GM19043 (cell line): Measurements from ENCODE around the gene NHLRC2.

Experiments used
- ATAC-seq: cut with Tn5 transposase; IDR thresholded peaks from one replicate; pipeline ENCODE4 v1.9.1; 2021; ENCODE audit warnings: low read depth; ENCODE audit not compliant: unreplicated experiment

Gene NHLRC2

DNA sequence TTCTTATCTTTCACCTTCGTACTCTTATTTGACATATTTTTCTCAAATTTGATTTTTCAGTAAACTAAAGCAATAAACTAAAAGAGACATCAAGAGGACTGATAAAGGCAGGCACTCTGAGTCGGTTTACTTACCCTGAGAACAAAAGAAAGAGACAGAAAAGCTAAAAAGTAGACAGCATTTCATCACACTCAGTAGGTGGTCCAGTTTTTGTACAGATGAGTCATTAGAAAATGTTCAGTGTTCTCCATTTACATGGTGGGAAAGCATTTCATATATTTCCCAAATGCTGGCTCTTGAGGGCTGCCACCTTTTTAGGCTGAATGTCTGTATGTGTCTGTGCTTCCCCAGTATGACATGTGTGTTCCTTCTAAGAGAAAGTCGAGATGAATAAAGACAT, 52.7 kb downstream of the NHLRC2 start:
- no peak for ATAC-seq

DNA sequence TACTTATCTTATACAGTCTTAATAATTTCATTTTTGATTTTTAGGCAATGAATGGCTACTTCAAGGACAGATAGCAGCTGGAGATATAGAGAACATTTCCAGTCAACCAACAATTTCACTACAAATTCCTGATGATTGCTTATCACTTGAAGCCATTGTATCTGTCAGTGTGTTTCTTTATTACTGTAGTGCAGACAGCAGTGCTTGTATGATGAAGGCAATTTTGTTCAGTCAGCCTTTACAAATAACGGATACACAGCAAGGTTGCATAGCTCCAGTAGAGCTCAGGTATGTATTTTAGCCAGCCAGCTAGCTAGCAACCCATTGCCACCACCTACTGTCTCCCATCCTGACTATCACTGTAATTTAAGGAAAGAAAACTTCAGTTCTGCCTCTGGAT, 53.8 kb downstream of the NHLRC2 start:
- ATAC-seq: no peak

DNA sequence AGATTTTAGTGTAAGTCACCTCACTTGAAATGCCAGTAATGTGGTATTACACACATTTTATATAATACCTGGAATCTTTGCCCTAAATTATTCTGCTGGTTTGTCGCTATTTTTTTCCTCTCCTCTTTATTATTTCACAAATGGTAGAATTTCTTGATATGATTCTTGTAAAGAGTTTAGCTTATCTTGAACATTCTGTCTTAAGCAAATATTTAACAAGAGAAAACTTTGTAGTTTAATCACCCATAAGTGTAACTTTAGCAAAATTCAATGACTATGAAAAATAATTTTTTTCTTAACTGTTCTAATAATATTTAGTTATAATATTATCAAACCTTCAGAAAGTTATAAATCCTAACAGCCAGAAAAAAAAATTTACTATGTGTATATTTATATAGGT, 56.7 kb downstream of the NHLRC2 start:
- no peak for ATAC-seq

DNA sequence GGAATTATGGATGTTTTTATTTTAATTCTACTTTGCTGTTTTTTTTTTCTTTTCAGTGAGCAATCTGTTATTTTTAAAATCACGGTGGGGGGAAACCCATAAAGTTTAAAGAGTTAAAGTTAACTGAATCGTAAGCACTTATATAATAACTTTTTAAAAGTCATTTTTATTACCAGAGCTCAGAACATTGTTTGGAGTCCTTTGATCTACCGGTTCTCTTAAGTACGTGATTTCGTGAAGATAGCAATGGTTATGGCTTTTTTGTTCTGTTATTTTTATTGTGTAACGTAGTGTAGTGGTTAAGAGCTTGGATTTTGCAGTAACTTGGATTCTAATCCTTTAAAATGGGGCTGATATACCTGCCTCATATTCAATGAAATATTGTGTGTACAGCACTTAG, 57.4 kb downstream of the NHLRC2 start:
- no peak for ATAC-seq

DNA sequence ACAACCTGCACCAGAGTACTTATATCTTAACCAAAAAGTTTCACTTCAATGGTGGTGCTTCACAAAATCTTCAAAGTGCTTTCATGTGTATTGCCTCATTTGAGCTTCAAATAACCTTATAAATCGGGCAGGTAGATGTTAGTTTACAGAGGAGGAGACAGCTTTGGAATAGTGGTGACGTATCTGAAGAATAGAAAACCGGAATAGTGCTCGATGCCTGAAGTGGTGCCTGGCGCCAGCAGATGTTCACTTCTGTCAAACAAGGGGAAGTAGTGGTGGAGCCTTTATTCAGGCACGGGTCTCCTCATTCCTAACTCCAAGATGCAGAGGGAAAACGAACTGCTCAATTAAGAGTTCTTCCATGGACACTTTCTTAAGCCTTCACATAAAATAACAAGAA, 58.1 kb downstream of the NHLRC2 start:
- no peak for ATAC-seq

- ATAC-seq: no peak
Measured at GRCh38 chr10:113914956-113915355, 60.5 kb downstream of the NHLRC2 start.

DNA sequence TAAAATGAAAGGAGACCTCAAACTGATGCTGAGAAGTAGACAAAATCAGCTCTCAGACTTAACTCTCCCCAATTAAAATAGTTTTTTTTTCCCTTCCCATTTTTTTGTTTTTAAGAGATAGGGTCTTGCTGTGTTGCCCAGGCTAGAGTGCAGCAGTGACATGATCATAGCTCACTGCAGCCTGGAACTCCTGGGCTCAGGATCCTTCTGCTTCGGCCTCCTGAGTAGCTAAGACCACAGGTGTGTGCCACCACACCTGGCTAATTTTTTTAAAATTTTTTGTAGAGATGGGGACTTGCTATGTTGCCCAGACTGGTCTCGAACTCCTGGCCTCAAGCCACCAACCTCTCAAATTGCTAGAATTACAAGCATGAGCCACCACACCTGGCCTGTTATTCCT, 61.1 kb downstream of the NHLRC2 start:
- no peak for ATAC-seq

DNA sequence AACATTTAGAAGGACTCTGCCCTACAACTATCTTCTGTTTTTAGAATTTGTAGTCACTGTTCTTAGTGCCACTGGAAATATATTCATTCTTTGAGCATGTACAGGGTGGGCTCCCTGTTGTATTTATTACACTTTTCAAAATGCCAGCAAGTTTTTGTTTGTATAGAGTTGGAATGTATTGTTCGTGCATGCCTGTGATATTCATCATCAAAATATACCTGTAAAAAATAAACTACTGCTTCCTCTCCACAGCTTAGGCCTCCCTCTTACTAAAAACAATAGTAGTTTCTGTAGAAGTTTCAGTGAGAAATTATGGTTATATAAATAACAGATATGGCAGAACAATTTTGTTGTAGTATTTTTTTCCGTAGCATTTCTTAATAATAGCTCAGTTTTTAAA, 61.6 kb downstream of the NHLRC2 start:
- ATAC-seq: no peak

DNA sequence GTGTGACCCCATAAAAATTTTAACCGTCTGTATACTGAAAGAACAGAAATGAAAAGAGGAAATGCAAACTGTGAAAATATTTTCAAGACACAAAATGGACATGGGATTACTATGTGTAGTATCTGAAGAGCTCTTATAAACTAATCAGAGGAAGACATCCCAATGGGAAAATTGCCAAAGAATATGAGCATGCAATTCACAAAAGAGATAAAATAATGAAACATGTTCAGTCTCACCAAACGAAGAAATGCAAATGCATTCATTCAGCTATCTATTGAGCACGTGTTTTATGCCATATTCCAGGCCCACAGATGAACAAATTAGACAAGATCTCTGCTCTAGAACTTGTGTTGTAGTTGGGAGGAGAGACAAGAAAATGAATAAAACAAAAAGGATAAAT, 63.2 kb downstream of the NHLRC2 start:
- ATAC-seq: no peak

DNA sequence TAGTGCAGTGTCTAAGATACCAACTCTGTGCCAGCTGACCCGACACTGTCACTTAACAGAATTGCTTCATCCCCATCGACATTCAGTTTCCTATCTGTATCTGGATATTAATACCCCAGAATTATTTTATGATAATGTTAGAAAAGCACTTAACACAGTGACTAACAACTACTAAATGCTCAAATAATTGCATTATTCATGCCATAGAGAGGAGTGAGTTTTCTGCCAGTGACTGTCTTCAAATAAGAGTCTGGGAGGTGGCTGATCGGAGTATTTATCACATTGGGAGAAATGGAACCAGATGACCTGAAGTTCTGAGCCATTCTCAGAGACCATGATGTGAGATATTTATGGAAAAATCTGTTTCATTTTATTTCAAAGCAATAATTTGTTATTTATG, 65.7 kb downstream of the NHLRC2 start:
- ATAC-seq: no peak

DNA sequence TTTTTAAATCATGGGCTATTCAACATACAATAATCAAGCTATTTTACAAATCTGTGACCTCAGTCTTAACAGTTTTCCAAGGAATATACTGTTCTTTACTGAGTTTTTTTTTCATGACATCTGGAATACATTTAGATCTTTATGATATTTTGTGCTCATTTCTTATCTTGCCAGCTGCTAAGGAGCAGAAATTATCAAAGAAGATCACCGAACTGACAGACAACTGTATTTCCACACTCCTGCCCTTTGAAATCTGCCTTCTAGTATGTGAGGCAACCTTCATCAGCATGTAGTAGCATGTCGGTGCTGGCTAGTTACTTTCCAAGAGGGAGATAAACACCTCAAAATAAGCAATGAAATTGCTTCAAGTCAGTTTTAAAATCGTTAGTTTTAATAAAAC, 66.4 kb downstream of the NHLRC2 start:
- no peak for ATAC-seq

GRCh38 chr10:113921561-113922370, 67.3 kb downstream of the NHLRC2 start:
- no peak for ATAC-seq

DNA sequence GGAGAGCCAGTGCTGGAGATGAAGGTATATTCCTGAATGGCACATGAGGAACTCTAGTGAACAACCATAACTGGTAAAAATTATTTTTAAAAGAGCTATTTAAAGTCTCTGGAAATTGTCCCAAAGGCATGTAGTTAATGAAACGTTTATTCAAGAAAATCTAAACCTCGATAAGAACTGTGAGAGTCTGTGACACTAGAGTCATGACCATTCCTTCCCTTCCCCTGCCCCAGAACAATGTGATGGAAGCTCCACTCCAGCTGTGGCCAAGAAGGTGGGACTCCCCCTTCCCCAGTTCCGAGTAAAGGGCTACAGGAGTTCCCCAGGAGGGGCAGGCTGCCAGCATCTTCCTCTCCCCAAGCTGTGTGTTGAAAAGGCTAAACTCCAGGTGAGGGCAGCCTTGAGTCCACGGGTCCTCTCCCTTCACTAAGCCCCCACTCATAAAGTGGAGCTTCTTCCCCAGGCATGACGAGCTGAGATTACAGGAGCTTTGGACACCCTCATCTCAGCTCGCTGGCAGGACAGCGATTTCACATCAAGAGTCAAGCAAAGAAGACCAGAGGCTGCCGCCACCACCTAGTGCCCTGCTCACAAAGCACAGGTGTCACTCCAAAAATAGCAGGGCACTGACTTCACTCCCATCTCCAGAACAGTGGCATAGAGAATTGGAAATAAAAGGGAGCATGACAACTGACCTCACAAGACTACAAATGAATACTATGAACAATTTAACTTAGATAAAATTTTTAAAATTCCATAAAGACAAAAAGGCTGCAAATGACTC, 68.5 kb downstream of the NHLRC2 start:
- ATAC-seq: no peak

DNA sequence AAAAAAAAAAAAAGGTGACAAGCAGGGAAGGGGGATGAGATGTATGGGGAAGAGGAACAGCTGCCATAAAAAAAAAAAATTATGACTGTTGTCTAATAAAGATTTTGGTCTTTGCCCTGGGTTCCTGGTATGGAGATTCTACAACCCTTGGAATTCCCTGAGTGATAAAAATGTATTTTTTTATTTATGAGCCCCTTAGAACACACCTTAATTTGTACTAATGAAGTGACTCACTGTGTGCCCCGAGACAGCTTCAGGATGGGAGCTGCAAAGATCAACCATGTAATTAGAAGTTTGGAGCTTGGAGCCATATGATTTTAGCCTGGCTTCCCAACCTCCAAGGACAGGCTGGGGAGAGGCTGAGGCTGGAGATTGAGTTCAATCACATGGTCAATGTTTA, 69.7 kb downstream of the NHLRC2 start:
- no peak for ATAC-seq

DNA sequence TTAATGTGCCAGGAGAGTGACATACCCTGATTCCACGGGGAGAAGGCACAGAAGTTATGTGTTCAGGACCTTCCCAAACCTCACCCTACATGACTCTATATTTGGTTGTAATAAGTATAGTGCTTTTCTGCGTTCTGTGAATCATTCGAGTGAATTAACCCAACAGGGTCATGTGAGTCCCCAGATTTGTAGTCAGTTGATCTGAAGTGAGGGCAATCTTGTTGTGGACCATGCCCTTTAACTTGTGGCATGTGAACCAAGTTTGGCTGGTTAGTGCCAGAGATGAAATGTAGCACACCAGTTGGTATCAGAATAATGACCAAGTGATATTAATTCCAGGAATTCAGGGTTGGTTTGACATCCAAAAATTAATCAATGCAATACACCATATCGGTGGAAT, 70.2 kb downstream of the NHLRC2 start:
- ATAC-seq: no peak

GRCh38 chr10:113927440-113927839, 73.0 kb downstream of the NHLRC2 start:
- no peak for ATAC-seq

DNA sequence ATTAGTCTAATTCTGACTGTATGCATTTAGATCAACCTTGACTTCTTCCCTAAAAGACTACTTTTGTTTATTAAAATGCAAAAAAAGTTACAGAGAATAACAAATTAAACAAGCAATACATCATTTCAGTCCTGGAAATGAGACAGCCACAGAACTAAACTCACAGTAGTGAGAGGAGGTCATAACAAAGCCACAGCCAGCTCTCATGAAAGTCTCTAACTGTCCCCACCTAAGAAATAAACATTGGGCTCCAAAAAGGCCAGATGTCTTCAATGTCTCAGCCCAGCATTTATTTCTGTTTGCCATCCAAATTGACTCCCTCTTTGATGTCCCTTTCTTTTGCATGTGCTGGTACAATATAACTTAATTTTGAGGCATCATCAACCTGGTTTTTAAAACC, 74.4 kb downstream of the NHLRC2 start:
- no peak for ATAC-seq

- ATAC-seq: no peak
Measured at GRCh38 chr10:113929522-113929921, 75.1 kb downstream of the NHLRC2 start.

GRCh38 chr10:113930482-113931057, 76.1 kb downstream of the NHLRC2 start:
- no peak for ATAC-seq

GRCh38 chr10:113932854-113933253, 78.4 kb downstream of the NHLRC2 start:
- no peak for ATAC-seq

GRCh38 chr10:113933894-113934532, 79.6 kb downstream of the NHLRC2 start:
- ATAC-seq: no peak
